Right atrium auricular region (tissue), 2 donors: Measurements from ENCODE around the gene TKFC. TPM values are rescaled to one million over a fixed set of nuclear protein-coding genes. Genes with fewer than 3 reads are reported as not detected.

Experiments
- DNase-seq: peaks from one replicate; pipeline ENCODE4 v3.0.0-alpha.2; 2019; ENCODE audit warnings: low spot score
- H3K27ac ChIP-seq, 2 donors: fragments of 200-600 bp; sonication (generic); 1 replicate in 1 of 2; 2 replicates in 1 of 2; pipeline ENCODE4 v1.5.1; 2016 to 2019
- H3K27me3 ChIP-seq, 2 donors: fragments of 200-600 bp; sonication (generic); one replicate each; pipeline versions ENCODE4 v1.5.1 to v1.6.0; 2017 to 2019
- H3K36me3 ChIP-seq: fragments of 200-600 bp; sonication (generic); one replicate; pipeline ENCODE4 v1.5.1; 2016
- H3K4me1 ChIP-seq, 2 donors: fragments of 200-600 bp; sonication (generic); one replicate each; pipeline versions ENCODE4 v1.5.1 to v1.6.0; 2017 to 2019
- H3K4me3 ChIP-seq, 2 donors: fragments of 200-600 bp; sonication (generic); 1 replicate in 1 of 2; 2 replicates in 1 of 2; pipeline ENCODE4 v1.5.1; 2017 to 2019; ENCODE audit warnings: mild to moderate bottlenecking in 1 of 2, moderate library complexity in 1 of 2
- H3K9me3 ChIP-seq, 2 donors: fragments of 200-600 bp; sonication (generic); one replicate each; pipeline ENCODE4 v1.5.1; 2019
- CTCF ChIP-seq, 2 donors: fragments of 200-600 bp; sonication (generic); IDR thresholded peaks; one replicate each; pipeline ENCODE4 v1.5.1; 2019; ENCODE audit warnings: antibody characterized with exemption in 2 of 2
- total RNA-seq, 2 donors: library from RNA; depleted of rRNA; stranded (reverse); fragments of >200 nt; gene quantifications; one replicate each; pipeline ENCODE4 v1.1.0, GENCODE V29; 2016

TKFC gene
- total RNA-seq, 2 donors from 2014 or later: 9.7 to 11.3 TPM

GRCh38 chr11:61368646-61369045 is 35.6 kb downstream of the TKFC start:
- DNase-seq: no peak
- Histone ChIP-seq H3K27me3 (no peaks in the 10 kb centered on the region), H3K4me1 (peaks cover 0 to 10% of the 10 kb centered on the region in 2 donors), H3K4me3 (no peak overlapping the region), H3K9me3 (no peaks in the 10 kb centered on the region), H3K36me3 (peaks cover 60% of the 10 kb centered on the region), H3K27ac (no peak overlapping the region)
- TF ChIP-seq CTCF (IDR thresholded peaks at IDR 0.05): no peak

GRCh38 chr11:61369372-61370348 is 36.6 kb downstream of the TKFC start:
- no peak for TF ChIP-seq CTCF (IDR thresholded peaks at IDR 0.05)
- peak overlapping the region in 1 of 2 donors; percentile 2 for H3K27ac ChIP-seq
- H3K27me3 ChIP-seq: no peaks in the 10 kb centered on the region
- peak; percentile 66 for DNase-seq
- H3K4me3 ChIP-seq: no peak overlapping the region
- peaks cover 0 to 9% of the 10 kb centered on the region in 2 donors for H3K4me1 ChIP-seq
- H3K9me3 ChIP-seq: no peaks in the 10 kb centered on the region
- peaks cover 50% of the 10 kb centered on the region for H3K36me3 ChIP-seq

- peaks cover 0 to 9% of the 10 kb centered on the region in 2 donors for H3K4me1 ChIP-seq
- peaks cover 42% of the 10 kb centered on the region for H3K36me3 ChIP-seq
- DNase-seq: no peak
- no peak for TF ChIP-seq CTCF (IDR thresholded peaks at IDR 0.05)
- no peaks in the 10 kb centered on the region for H3K9me3 ChIP-seq
- H3K27me3 ChIP-seq: no peaks in the 10 kb centered on the region
- H3K27ac ChIP-seq: peak overlapping the region in 1 of 2 donors; percentile 2
- no peak overlapping the region for H3K4me3 ChIP-seq
Measured at GRCh38 chr11:61370349-61371005, 37.4 kb downstream of the TKFC start.

GRCh38 chr11:61372659-61373420 is 39.8 kb downstream of the TKFC start:
- TF ChIP-seq CTCF (IDR thresholded peaks at IDR 0.05): no peak
- Histone ChIP-seq H3K27me3 (no peaks in the 10 kb centered on the region), H3K36me3 (peaks cover 19% of the 10 kb centered on the region), H3K4me1 (peaks cover 0 to 9% of the 10 kb centered on the region in 2 donors), H3K4me3 (no peak overlapping the region), H3K9me3 (no peaks in the 10 kb centered on the region), H3K27ac (no peak overlapping the region)
- DNase-seq: no peak

GRCh38 chr11:61375761-61376108 is 42.7 kb downstream of the TKFC start:
- no peak for DNase-seq
- no peak overlapping the region for H3K27ac ChIP-seq
- H3K4me1 ChIP-seq: peaks cover 0 to 7% of the 10 kb centered on the region in 2 donors
- no peaks in the 10 kb centered on the region for H3K36me3 ChIP-seq
- no peaks in the 10 kb centered on the region for H3K9me3 ChIP-seq
- TF ChIP-seq CTCF (IDR thresholded peaks at IDR 0.05): no peak
- H3K27me3 ChIP-seq: no peaks in the 10 kb centered on the region
- no peak overlapping the region for H3K4me3 ChIP-seq
